Endometrial microvascular endothelial cells (primary cell): ENCODE data around the gene SVBP. TPM values are rescaled to one million over a fixed set of nuclear protein-coding genes. Genes with fewer than 3 reads are reported as not detected.

Source experiments
- in situ Hi-C: cut with HindIII; loops from 2 replicates; pipeline ENCODE4 v1.10.0; 2017; ENCODE audit warnings: low sequenced_read_pairs, low pct_unique_long_range_greater_than_20kb; ENCODE audit errors: inconsistent ontology term
- total RNA-seq: library from RNA; depleted of rRNA; stranded (reverse); fragments of >200 nt; gene quantifications from one replicate; pipeline ENCODE4 v1.2.3, GENCODE V29; 2015; ENCODE audit errors: inconsistent ontology term

Gene SVBP
- total RNA-seq, 1 donor from 2014 or later, result 13.8 TPM

GRCh38 chr1:42773420-42773819 is 43.8 kb downstream of the SVBP start:
- in situ Hi-C loops, result no loop called here

DNA sequence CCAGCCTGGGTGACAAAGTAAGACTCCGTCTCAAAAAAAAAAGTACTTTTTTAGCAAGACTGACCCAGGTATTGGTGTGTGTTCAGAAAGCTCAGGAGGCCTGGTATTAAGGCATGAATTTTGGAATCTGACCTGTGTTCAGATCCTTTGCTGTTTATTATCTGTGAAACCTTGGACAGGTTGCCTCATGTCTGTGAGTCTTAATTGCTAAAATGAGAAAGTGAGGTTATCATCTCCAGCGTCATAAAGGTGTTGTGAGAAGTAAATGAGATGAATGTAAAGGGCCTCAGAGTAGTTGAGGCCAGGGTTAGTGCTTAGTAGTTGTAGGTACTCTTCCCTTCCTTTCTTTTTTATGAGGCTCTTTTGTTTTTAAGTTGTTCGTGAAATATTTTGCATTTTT is 47.4 kb downstream of the SVBP start:
- in situ Hi-C loops, result no loop called here

GRCh38 chr1:42768172-42768571 is 49.0 kb downstream of the SVBP start:
- in situ Hi-C loops, result no loop called here

GRCh38 chr1:42767510-42768000 is 49.6 kb downstream of the SVBP start:
- in situ Hi-C loops, result no loop called here

GRCh38 chr1:42766741-42767509 is 50.3 kb downstream of the SVBP start, which contains the start of the genes C1orf50 and P3H1:
Gene C1orf50, plus strand, starts transcription at chr1:42767249. Its CDS starts 63 bp downstream, at chr1:42767312.
Gene P3H1, minus strand, starts transcription at chr1:42767028. Its CDS starts 57 bp downstream, at chr1:42766971.
- in situ Hi-C loops, result no loop called here

GRCh38 chr1:42765832-42766740 is 51.1 kb downstream of the SVBP start:
- in situ Hi-C loops, result no loop called here

- in situ Hi-C loops, result no loop called here
Observed at GRCh38 chr1:42765269-42765668, 51.9 kb downstream of the SVBP start.

GRCh38 chr1:42762269-42762668 is 54.9 kb downstream of the SVBP start:
- in situ Hi-C loops, result no loop called here

GRCh38 chr1:42761567-42761966 is 55.6 kb downstream of the SVBP start:
- in situ Hi-C loops, result no loop called here

DNA sequence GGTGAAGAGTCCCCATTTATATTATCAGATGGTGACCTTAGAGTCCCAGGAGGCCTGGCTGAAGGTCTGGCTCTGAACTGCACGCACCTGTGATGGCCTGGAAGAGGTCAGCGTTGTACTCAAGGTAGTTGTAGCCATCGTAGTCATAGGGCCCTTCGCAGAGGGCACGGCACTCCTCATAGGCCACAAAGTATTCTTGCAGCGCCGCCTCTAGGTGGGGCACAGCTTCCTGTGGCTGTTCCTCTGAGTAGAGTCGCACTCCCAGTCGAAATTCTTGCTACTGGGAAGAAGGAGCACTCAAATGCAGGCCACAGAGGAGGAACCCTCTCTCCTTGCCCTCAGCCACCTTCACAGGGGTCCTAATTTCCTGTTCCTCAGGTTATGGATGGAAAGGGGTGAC is 58.1 kb downstream of the SVBP start:
- in situ Hi-C loops, result no loop called here

DNA sequence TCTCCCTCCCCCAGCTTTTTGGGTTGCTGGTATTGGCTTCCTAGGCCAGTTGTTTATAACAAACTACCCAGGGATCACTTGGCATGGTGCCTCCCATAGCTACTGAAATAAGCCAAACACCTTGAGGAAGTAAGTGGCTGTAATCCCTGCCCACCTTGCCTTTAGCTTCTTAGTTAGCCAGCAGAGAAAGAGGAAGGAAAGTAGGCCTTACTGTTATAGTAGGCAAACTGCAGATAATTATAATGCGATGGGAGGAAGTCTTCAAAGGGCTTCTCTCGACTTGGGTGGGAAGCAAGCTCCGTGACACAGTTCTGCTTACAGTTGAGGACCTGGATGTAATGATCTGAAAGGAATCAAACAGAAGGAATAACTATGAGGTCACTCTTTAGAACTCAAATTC is 58.6 kb downstream of the SVBP start:
- in situ Hi-C loops, result no loop called here

DNA sequence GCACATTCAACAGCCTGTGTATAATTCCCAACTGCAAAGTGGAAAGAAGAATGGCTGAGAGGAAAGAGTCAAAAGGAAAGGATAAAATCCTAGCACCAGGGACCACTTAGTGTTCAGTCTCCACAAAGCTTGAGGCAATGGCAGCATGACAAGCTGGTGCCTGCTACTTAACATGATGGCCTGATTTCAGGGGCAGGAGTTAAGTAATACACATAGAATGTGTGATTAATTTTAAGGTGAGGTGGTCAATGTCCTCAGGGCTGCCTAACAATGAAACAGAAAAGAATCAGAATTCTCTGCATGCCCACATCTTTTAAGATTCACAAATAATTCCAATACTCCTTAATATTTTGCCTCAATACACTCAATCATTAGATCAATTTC is 59.3 kb downstream of the SVBP start:
- in situ Hi-C loops, result no loop called here

Other genes with a start within 250 kb of the SVBP start
- gene PPIH, start 159.0 kb downstream of the SVBP start, total RNA-seq, result 73.4 TPM
- 532 TPM for gene YBX1, start 135.0 kb downstream of the SVBP start, total RNA-seq
- not detected for gene CLDN19, start 77.2 kb downstream of the SVBP start, total RNA-seq
- gene P3H1, start 50.4 kb downstream of the SVBP start, total RNA-seq, result 111 TPM
- 10.1 TPM for gene C1orf50, start 50.1 kb downstream of the SVBP start, total RNA-seq
- not detected for gene TMEM269, start 32.4 kb downstream of the SVBP start, total RNA-seq
- gene ERMAP, start 275 bp downstream of the SVBP start, total RNA-seq, result 9.7 TPM
- 4.9 TPM for gene ZNF691, start 29.2 kb upstream of the SVBP start, total RNA-seq
- 39.0 TPM for gene SLC2A1, start 141.5 kb upstream of the SVBP start, total RNA-seq